ENCODE data around the gene SCIN.
"Not testable (repeated sequence)": the region's sequence is repeated elsewhere in the genome, so short reads cannot be mapped to it uniquely, and the experiment has no call there.

The SCIN gene

DNA sequence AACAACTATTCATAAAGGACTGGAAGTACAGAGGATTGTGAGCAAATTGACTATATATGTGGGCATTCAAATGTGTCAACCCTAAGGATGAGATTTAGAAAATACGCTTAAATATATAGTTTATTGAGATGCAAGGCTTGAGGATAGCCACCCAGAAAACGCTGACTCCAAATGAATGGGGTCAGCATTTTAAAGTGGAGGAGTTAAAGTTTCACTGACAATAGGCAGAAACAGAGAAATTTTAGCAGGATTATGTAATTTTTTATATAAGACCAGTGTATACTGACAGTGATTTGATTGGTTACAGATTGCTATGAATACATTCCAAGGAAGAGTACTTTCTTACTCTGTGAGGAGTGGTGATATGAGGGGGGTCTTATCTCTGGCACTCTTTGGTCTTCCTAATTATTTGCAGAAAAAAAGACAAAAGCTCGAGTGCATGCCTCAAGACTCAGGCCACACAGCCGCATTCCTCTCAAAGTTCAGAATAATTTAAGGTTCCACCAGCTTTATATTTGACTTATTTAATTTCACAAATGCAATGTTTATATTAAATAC is 78.3 kb downstream of the SCIN start:
- no peak for DNase-seq (ENCODE audit: low spot score)

DNA sequence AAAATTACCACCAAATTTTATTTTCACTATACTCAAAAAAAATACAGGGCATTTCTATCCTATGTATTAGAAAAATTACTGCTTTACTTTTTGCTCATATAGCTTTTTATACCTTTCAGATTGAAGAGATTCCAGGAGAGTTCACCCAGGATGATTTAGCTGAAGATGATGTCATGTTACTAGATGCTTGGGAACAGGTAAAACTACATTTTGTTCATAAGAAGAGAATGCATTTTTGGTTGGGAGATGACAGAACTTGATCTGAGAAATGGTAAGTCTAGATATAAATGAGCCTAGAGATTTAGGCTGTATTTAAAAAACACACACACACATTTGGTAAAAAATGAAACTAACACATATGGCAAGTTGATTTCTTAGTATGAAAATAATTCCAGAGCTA is 78.8 kb downstream of the SCIN start:
- no peak for DNase-seq (ENCODE audit: low spot score)

- no peak for DNase-seq (ENCODE audit: low spot score)
These were observed 79.6 kb downstream of the SCIN start for GRCh38 chr7:12650080-12650479.

DNA sequence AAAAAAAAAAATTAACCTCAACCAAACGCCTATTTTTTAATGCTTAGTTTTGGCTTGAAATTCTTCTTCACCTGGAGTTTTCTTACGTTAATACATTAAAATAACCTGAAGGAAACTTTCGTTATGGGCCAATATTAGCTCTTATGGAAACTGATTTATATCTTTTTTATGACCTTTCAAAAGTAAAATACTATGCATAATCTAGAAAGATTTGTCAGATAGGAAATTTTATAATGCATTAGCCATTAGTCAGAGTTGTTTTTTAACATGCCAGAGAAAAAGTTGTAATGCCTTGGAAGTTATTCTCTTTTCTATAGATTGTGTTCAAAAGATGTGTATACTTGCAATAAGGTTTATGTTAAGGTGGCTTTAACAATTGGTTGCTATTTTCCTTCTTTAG is 82.6 kb downstream of the SCIN start:
- DNase-seq (ENCODE audit: low spot score): no peak

GRCh38 chr7:12653518-12653917 is 83.0 kb downstream of the SCIN start:
- no peak for DNase-seq (ENCODE audit: low spot score)

GRCh38 chr7:12655161-12655560 is 84.6 kb downstream of the SCIN start:
- no peak for DNase-seq (ENCODE audit: low spot score)

GRCh38 chr7:12660423-12660822 is 89.9 kb downstream of the SCIN start:
- peak; percentile 28 for DNase-seq (ENCODE audit: low spot score)

- not testable (repeated sequence) for DNase-seq (ENCODE audit: low spot score)
These were observed 90.5 kb downstream of the SCIN start for GRCh38 chr7:12660986-12661385.

GRCh38 chr7:12661581-12661980 is 91.1 kb downstream of the SCIN start:
- DNase-seq (ENCODE audit: low spot score): no peak

DNA sequence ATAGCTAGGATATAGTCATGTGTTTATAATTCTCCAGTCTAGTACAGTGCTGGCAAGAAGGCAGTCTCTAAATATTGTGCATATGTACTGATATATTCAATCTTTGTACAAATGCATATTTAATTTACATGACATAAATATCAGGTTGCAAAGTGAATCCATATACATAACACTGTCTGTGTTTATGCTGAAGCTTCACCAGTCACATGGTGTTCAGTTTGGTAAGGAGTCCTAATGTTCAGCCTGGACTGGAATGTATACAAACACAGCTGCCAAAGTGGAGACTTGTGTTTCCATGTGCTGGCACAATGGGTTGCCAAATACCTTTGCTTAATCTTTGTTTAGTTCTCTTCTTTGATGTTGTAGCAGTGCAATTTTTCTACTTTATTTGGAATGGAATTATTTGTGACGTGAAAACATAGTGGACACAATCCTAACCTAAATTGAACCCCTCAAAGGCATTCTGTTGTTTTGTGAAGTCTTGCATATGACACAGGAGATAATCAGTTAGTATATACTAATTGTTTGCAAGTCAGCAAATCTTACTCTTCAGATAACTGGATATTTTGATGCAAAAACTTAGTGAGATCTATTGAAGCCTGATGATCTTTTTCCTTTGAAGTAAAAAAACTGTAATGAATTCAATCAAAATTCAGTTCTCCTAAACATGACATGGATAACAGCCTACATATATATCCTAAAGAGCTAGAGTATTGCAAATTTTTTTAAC is 99.6 kb downstream of the SCIN start:
- peak; percentile 61 for DNase-seq (ENCODE audit: low spot score)

DNA sequence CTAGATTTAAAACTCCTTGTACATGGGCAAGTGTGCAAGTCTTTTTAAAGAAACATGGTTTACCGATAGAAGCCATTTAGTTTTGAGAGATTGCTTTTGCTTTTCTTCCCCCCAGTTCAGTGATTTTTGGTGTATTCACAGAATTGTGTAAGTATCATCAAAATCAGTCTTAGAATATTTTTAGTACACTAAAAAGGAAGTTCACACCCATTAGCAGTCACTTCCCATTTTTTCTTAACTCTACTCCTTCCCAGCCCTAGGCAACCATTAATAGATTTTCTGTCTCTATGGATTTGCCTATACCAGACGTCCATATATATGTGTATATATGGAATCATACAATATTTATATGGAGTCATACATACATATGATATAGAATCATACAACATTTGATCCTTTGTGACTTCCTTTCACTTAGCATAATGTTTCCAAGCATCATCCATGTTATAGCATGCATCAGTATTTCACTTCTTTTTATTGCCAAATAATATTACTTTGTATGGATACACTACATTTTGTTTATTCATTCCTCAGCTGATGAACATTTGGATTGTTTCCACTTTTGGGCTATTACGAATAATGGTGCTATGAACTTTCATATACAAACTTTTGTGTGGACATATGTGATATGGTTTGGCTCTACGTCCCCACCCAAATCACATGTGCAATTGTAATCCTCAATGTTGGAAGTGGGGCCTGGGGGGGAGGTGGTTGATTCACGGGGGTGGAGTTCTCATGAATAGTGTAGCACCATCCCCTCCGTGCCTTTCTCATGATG is 100.4 kb downstream of the SCIN start:
- DNase-seq (ENCODE audit: low spot score): no peak

- not testable (repeated sequence) for DNase-seq (ENCODE audit: low spot score)
These were observed 102.9 kb downstream of the SCIN start for GRCh38 chr7:12673436-12673835.

DNA sequence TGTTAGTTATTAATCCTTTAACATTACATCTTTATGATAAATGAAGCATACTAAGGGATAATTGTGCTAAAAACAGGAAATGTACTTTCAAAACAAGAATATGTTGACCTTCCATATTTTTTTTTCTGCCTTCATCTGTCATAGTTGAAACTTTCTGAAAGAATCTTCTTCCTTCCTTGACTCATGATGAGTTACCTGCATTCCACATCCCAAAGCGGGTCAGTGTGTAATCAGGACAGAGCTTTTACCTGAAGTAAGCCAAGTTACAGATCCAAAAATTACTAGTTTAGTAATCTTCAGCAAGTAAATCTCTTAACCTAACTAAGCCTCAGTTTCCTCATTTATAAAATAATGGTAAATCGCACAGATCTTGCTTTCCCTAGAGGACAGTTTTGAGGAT is 103.5 kb downstream of the SCIN start:
- no peak for DNase-seq (ENCODE audit: low spot score)

DNA sequence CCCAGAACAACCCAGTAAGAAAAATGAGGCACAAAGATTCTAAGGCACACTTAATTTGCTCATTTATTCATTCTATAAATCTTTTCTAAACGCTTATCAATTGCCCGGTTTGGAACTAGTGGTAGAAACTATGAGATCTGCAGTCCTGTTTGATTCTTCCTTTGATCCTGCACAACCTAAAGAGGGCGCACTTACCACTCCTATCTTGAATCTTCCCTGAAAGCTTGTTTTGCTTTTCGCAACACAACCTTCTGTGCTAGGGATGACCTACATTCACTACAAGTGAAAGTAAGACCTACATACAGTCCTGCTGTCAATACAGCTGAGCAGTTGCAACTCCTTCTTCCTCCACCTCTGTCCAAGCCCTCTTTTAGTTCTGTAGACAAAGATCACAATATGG is 104.3 kb downstream of the SCIN start:
- DNase-seq (ENCODE audit: low spot score): peak; percentile 9

GRCh38 chr7:12683678-12684585 is 113.4 kb downstream of the SCIN start:
- DNase-seq (ENCODE audit: low spot score): peak; percentile 8

DNA sequence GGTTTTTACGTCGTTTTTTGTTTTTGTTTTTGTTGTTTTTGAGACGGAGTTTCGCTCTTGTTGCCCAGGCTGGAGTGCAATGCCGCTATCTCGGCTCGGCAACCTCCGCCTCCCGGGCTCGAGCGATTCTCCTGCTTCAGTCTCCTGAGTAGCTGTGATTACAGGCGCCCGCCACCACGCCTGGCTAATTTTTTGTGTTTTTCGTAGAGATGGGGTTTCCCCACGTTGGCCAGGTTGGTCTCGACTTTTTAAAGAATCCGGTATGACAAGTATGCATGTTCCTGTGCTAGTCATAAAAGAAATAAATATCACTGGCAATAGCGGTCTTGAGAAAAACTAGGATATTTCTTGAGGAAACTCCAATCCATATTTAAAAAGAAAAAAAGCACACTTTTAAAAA is 114.2 kb downstream of the SCIN start:
- DNase-seq (ENCODE audit: low spot score): no peak

DNA sequence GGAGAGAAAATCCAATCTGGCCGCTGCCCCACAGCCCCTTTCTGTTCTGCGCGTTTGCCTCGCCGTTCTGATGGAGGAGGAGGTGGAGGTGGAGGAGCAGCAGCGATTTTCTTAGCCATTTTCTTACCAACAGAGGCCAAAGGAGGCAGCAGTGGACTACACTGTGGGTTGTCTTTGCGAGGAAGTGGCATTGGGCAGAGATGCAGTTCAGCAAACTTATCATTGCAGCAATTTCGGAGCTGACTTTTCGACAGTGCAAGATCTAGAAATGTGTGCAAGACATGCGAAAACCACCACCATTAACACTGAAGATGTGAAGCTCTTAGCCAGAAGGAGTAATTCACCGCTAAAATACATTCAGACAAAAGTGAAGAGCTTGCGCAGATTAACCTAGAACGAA is 115.0 kb downstream of the SCIN start:
- peak; percentile 18 for DNase-seq (ENCODE audit: low spot score)

DNA sequence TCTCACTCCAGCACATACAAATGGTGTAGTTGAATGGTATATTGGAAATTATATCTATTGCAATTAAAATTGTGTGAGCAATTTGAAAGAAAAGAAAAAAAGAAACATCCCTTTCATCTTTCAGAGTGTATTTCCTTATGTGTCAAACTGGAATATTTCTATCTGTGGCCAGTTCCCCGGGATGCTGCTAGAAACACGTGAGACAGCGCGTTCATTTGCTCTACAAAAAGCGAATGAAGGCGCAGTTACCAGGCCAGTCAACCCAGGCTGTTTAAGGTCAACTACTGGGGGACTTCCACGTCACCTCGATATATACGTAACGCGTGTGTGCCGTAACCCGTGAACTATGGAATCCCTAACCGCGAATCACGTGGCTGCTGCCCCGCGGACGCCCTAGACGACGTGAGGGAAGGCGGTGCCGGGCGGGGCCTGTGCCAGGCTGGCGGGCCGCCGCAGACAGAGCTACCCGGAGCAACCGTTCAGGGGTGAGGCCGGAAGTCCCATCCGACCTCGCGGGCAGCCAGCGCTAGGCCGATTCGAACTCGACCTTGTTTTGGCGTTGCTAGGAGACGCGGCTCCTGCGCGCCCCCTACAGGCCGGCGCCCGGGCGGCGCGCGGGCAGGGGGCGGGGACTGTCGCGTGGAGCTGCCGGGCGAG is 115.8 kb downstream of the SCIN start:
- peak; percentile 93 for DNase-seq (ENCODE audit: low spot score)

- peak; percentile 98 for DNase-seq (ENCODE audit: low spot score)
These were observed 116.6 kb downstream of the SCIN start, which contains the start of gene ARL4A for GRCh38 chr7:12686891-12687717. Gene ARL4A (plus strand): TSS chr7:12687633. CDS start chr7:12688255, 622 bp downstream.

GRCh38 chr7:12687718-12688171 is 117.2 kb downstream of the SCIN start:
- DNase-seq (ENCODE audit: low spot score): no peak
